Measurements from ENCODE around the gene SYNE2.
A peak's percentile ranks its signal among the peaks of the same experiment; 100 is the strongest.

SYNE2 gene

GRCh38 chr14:63909984-63910383 is 57.2 kb downstream of the SYNE2 start:
- no peak for DNase-seq (ENCODE audit: low spot score)

DNA sequence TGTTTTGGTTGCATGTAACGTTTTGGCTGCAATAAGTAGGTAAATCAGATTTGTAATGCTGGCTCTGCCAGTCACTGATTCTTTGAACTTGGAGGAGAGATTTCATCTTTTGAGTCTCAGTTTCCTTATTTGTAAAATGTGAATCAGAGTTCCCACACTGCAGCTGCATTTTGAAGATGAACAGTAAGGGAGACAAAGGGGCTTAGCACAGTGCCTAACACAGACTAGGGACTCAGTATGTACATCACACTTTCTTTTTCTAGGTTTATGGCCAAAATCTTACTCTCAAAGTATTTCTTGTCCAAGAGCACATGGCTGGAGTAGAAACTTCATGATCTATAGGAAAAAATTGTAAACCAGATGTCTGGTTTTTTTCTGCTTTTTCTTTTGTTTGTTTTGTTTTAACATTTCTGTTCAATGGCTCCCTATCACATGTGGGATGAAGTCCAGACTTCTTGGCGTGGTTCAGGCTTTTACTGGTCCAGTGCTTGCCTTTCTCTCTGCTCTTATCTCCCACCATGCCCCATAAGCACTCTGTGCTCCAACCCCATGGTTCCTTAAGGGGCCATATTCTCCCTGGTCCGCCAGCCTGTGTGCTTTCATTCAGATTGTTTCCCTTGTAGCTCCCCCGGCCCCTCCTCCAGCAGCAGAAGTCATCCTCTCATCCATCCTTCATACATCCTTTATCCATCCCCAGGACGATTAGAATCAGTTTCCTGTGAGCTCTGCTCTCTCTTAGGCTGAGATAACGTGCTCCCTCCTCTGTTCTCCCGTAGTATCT is 58.0 kb downstream of the SYNE2 start:
- no peak for DNase-seq (ENCODE audit: low spot score)

GRCh38 chr14:63911404-63911803 is 58.6 kb downstream of the SYNE2 start:
- no peak for DNase-seq (ENCODE audit: low spot score)

DNA sequence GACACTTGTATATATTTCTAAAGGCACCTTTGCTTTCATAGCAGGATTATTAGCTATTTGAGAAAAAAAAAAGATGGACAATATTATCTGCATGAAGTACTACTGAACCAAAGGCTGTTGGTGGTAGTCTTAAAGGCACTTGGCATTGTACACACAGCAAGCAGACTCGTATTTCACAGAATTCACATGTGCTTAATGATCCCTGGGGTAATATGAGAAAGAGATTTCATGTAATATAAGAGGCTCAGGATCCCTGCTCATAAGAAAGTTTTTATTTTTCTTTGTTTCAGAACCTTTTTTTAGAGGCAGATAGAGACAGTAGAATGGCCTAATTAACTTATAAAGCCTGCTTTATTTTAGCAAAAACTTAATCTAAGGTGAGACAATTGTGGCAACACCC is 59.5 kb downstream of the SYNE2 start:
- no peak for DNase-seq (ENCODE audit: low spot score)

GRCh38 chr14:63918411-63918810 is 65.6 kb downstream of the SYNE2 start:
- no peak for DNase-seq (ENCODE audit: low spot score)

- DNase-seq (ENCODE audit: low spot score) = peak; percentile 48
These were observed 70.1 kb downstream of the SYNE2 start for GRCh38 chr14:63922696-63923421.

DNA sequence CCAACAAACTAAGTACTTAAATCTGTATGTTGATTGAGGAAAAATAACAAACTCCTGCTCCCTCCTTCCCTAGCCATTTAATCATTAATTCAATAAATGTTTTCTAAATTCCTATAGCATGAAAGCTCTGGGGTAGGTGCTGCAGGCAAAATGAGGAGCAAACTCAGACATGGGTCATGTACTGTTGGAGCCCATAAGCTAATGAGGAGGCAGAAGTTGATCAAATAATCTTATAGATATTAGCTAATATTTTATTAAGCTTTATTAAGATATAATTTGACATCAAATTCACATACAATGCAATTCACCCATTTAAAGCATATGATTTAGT is 70.6 kb downstream of the SYNE2 start:
- no peak for DNase-seq (ENCODE audit: low spot score)

DNA sequence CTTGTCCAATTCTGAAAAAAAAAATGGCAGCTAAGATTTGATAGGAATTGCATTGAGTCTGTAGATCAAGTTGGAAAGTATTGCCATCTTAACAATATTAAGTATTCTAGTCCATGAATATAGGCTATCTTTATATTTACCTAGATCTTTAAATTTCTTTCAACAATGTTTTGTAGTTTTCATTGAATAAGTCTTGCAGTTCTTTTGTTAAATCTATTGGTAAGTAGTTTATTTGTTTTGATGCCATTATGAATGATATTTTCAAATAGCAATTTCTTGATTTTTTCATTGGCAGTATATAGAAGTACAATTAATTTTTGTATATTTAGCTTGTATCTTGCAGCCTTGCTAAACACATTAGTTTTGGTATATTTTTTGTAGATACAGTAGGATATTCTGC is 71.6 kb downstream of the SYNE2 start:
- no peak for DNase-seq (ENCODE audit: low spot score)

DNA sequence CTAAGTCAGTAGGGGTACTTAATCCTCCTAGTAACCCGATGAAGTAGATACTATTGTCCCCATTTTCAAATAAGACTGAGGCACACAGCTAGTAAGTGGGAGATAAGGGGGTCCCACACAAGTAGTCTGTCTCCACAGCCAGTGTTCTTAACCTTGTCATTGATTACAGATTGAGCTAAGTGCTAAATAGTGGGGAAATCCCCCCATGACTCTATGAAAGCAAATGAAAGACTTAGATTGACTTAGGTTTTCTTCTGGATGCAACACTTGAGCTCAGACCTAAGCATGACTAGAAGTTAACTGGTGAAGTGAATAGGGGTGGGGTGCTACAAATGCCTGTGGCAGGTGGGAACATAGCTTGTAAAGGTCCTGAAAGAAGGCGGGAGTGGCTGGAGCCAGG is 73.8 kb downstream of the SYNE2 start:
- DNase-seq (ENCODE audit: low spot score) = no peak

- DNase-seq (ENCODE audit: low spot score) = no peak
These were observed 76.0 kb downstream of the SYNE2 start for GRCh38 chr14:63928744-63929174.

- DNase-seq (ENCODE audit: low spot score) = no peak
These were observed 80.3 kb downstream of the SYNE2 start for GRCh38 chr14:63933110-63933509.

DNA sequence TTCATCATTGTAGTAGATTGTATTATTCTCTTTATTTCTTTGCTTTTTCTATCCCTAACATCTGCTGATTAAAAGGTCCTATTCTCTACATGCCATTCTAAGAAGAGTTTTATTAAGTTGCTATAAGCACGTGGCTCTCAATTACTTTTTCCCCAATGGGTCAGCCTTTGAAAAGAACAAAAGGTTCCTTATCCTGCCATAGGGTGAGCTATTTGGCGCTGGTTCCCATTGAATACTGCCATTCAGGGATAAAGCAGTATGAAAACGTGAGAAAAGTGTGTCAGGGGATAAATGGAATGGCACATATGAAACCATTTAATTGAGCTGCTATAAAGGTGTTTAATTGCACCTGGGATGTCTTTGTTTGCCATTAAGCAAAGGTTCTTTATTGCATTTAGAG is 80.9 kb downstream of the SYNE2 start:
- DNase-seq (ENCODE audit: low spot score) = no peak

DNA sequence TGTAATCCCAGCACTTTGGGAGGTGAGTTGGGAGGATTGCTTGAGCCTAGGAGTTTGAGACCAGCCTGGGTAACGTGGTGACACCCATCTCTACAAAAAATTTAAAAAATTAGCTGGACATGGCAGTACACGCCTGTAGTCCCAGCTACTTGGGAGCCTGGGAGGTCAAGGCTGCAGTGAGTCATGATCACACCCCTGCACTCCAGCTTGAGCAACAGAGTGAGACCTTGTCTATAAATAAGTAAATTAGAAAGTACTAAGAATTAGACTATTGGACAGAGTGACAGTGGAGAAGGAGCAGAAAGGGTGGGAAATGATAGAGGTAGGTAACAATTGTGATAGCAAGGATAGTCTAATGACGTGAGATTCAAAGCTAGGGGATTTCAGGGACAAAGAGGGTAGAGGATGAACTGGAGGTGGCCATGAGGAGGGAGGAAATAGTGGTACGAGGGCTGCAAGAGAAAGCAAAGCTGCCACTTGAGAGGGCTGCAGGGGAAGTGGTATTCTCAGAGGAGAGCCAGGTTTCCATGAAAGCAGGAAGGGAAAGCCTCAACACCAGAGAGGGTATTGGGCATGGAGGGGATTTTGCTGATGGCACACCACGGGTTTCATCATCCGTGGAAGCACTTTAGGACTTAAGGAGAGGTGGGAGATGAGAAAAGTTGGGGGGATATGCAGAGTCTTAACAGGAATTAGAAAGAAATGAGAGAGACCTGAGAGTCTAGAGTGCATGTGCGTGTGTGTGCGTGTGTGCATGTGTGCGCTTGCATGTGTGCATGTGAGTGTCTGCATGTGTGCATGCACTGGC is 85.6 kb downstream of the SYNE2 start:
- no peak for DNase-seq (ENCODE audit: low spot score)

GRCh38 chr14:63939006-63939270 is 86.1 kb downstream of the SYNE2 start:
- no peak for DNase-seq (ENCODE audit: low spot score)

GRCh38 chr14:63940387-63940786 is 87.6 kb downstream of the SYNE2 start:
- no peak for DNase-seq (ENCODE audit: low spot score)

DNA sequence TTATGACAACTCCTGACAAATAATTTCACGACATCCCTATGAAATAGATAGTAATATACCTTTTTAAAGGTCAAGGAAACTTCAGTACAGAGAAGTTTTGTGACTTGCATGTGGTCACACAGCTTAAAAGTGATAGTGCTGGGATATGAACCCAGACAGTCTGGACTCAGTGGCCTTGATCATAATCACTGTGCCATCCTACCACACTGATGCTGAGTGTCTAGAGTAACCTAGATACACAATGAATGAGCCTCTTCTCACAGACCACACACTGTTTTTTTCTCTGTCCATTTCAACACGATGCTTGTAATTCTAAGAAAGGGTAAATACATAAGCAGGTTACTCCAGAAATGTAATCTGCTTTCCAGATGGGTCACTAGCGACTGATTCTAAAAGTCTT is 88.2 kb downstream of the SYNE2 start:
- DNase-seq (ENCODE audit: low spot score) = no peak

- DNase-seq (ENCODE audit: low spot score) = no peak
These were observed 96.9 kb downstream of the SYNE2 start for GRCh38 chr14:63949696-63950095.

DNA sequence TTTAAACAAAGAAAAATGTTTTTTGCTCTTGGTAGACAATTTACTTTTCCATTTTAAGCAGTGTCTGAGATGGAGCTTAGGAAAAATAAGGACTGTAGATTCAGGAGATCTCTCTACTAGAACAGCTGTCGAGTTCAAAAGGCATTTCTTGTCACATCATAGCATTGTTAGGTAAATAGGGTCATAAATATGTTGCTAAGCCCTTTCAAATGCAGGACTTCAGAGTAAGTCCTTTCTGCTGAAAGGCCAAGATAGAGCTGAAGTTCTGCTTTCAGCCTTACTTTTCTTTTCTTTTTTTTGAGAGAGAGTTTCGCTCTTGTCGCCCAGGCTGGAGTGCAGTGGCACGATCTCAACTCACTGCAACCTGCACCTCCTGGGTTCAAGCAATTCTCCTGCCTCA is 98.2 kb downstream of the SYNE2 start:
- DNase-seq (ENCODE audit: low spot score) = no peak

DNA sequence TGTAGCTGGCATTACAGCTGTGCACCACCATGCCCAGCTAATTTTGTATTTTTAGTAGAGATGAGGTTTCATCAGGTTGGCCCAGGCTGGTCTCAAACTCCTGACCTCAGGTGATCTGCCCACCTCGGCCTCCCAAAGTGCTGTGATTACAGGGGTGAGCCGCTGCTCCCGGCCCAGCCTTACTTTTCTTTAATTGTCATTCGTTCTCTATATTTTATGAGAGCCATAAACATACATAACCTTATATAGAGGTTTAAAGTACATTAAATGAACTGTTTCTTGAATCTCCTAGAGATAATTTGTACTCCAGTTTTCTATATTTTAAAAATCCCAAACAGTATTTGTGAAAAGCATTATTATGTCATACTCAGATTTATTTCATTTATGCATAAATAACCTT is 98.6 kb downstream of the SYNE2 start:
- no peak for DNase-seq (ENCODE audit: low spot score)

GRCh38 chr14:63952053-63952932 is 99.5 kb downstream of the SYNE2 start:
- DNase-seq (ENCODE audit: low spot score) = no peak

GRCh38 chr14:63952933-63953437 is 100.2 kb downstream of the SYNE2 start:
- DNase-seq (ENCODE audit: low spot score) = no peak

DNA sequence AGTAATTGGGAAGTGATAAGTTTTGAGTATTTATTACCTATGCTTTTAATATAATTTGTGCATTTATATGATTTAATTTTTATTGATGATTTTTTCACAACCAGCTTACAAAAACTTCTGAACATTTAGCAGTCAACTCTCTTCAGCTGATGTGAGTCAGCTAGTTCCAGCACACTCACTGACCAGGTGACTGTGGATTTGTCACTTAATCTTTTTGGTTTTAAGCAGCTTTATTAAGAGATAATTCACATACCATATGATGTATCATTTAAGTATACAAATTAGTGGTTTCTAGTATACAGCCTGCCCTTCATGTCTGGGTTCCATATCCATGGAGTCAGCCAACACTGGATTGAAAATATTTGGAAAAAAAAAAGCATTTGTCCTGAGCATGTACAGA is 103.5 kb downstream of the SYNE2 start:
- no peak for DNase-seq (ENCODE audit: low spot score)

Data from SW480 (cell line).